Left lung (tissue), 10 donors: Measurements from ENCODE around the gene PRKCD. TPM values are rescaled to one million over a fixed set of nuclear protein-coding genes. Genes with fewer than 3 reads are reported as not detected.
A peak's percentile ranks its signal among the peaks of the same experiment; 100 is the strongest.

Experiments
- ATAC-seq: fragments of 200-7000 bp; cut with Tn5 transposase; one replicate; pipeline ENCODE4 v1.9.1; 2020; ENCODE audit warnings: moderate library complexity
- DNase-seq, 4 donors: peaks; one replicate each; pipeline ENCODE4 v3.0.0-alpha.2; 2013 to 2020
- H3K27ac ChIP-seq, 2 donors: fragments of 200-600 bp; sonication (generic) in 1 of 2; one replicate each; pipeline versions ENCODE4 v1.5.0 to v1.8.0; 2020 to 2021
- H3K27me3 ChIP-seq, 2 donors: fragments of 200-600 bp; sonication (generic) in 1 of 2; one replicate each; pipeline versions ENCODE4 v1.5.0 to v1.8.0; 2020 to 2021
- H3K36me3 ChIP-seq, 2 donors: fragments of 200-600 bp; sonication (generic) in 1 of 2; one replicate each; pipeline versions ENCODE4 v1.5.0 to v1.8.0; 2020 to 2021
- H3K4me1 ChIP-seq, 2 donors: fragments of 200-600 bp; one replicate each; pipeline ENCODE4 v1.8.0; 2021
- H3K4me3 ChIP-seq, 2 donors: fragments of 200-600 bp; sonication (generic) in 1 of 2; one replicate each; pipeline versions ENCODE4 v1.5.0 to v1.8.0; 2020 to 2021; ENCODE audit warnings: mild to moderate bottlenecking in 1 of 2
- H3K9me3 ChIP-seq, 2 donors: fragments of 200-600 bp; sonication (generic) in 1 of 2; one replicate each; pipeline versions ENCODE4 v1.5.0 to v1.8.0; 2020 to 2021
- CTCF ChIP-seq, 2 donors: fragments of 200-600 bp; sonication (generic) in 1 of 2; IDR thresholded peaks; one replicate each; pipeline versions ENCODE4 v1.5.0 to v1.8.0; 2021; ENCODE audit warnings: antibody characterized with exemption in 2 of 2
- intact Hi-C, 2 donors: fragments of 100-400 bp; cut with DNase I; formaldehyde crosslinking; loops; one replicate each; pipeline versions ENCODE4 v1.11.2 to v1.14.2; 2022
- polyA plus RNA-seq, 6 donors: library from polyadenylated mRNA; unstranded; fragments of 120-200 nt; gene quantifications; one replicate each; pipeline ENCODE4 v1.2.1, GENCODE V29; 2013; ENCODE audit not compliant: insufficient read length in 6 of 6
- total RNA-seq, 2 donors: library from RNA; stranded (reverse); fragmentation: NEBNext Ultra II Directional; extraction: Animal tissue kit (Norgen Biotek cat#: 25700); gene quantifications; one replicate each; pipeline ENCODE4 v1.2.1, GENCODE V29; 2021
- donor health status: DM: no; HTN: yes; CAD: no.
- donor health status: DM: no; HTN: no; CAD: no.

Gene PRKCD
- total and polyA plus RNA-seq, 8 donors, result 45.5 to 73.7 (median 53.0) TPM

DNA sequence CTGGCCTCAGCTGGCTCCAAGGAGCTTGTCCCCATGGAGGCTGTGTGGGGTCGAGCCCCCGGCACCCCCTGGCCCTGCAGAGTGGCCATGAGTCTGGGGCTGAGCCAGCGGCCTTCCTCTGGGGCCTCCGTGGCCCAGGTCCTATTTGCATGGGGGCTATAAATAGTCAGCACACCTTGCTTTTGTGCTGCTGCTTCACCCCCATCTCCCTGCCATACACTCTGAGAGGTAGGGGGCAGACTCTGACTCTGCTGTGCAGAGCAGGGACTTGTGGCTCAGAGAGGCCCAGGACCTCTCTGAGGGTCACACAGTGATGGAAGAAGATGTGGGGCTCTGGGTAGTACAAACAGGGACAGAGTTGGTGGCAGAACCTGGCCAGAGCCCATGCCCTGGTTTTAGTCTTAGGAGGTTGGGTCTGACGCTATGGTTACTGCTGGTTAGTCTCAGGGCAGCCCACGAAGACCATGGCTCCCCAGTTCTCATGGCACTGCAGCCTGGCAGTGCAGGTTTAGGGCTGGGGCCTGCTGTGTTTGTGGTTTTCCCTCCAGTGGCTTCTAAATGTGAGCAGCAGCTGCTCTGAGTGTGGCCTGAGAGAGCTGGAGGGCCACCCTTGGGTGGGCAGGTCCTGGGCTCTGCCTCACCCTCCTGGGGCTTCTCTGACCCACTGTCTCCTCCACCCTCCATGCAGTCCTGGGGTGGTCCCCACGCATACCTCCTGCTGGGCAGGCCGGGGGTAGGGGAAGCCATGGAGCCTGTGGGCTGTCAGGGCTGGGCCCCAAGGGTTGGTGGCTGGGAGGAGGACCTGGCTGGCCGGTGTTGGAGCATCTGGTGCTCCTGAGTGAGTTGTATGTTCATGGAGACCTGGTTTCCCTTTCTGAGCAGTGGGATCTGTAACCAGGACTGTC lies 13.6 kb downstream of the PRKCD start:
- H3K4me1 ChIP-seq, result peaks cover 4 to 93% of the 10 kb centered on the region in 2 donors

GRCh38 chr3:53175613-53176540 lies 14.9 kb downstream of the PRKCD start:
- intact Hi-C loops, result no loop called here
- TF ChIP-seq CTCF (IDR thresholded peaks at IDR 0.05), result no peak
- no peaks in the 10 kb centered on the region for H3K27me3 ChIP-seq
- peaks cover 0 to 93% of the 10 kb centered on the region in 2 donors for H3K4me1 ChIP-seq
- H3K36me3 ChIP-seq, result peaks cover 0 to 62% of the 10 kb centered on the region in 2 donors
- no peak overlapping the region for H3K4me3 ChIP-seq
- no peak overlapping the region for H3K27ac ChIP-seq
- no peaks in the 10 kb centered on the region for H3K9me3 ChIP-seq
- DNase-seq (peak in 1 of 4 donors; percentile 70), ATAC-seq (no peak)

More for the DNA sequence above, 13.6 kb downstream of the PRKCD start:
- no peak overlapping the region for H3K27ac ChIP-seq
- no peaks in the 10 kb centered on the region for H3K9me3 ChIP-seq
- intact Hi-C loops, result no loop called here
- peaks cover 0 to 58% of the 10 kb centered on the region in 2 donors for H3K36me3 ChIP-seq
- H3K4me3 ChIP-seq, result no peak overlapping the region
- no peak for ATAC-seq
- no peak for TF ChIP-seq CTCF (IDR thresholded peaks at IDR 0.05)
- no peaks in the 10 kb centered on the region for H3K27me3 ChIP-seq
- DNase-seq, result peak in 1 of 4 donors; percentile 49

GRCh38 chr3:53178246-53178645 lies 17.2 kb downstream of the PRKCD start:
- Histone ChIP-seq H3K36me3 (peaks cover 0 to 84% of the 10 kb centered on the region in 2 donors), H3K4me1 (peaks cover 0 to 73% of the 10 kb centered on the region in 2 donors), H3K4me3 (no peak overlapping the region), H3K27me3 (no peaks in the 10 kb centered on the region), H3K27ac (no peak overlapping the region), H3K9me3 (no peaks in the 10 kb centered on the region)
- no peak for TF ChIP-seq CTCF (IDR thresholded peaks at IDR 0.05)
- intact Hi-C loops, result no loop called here
- DNase-seq (peak in 1 of 4 donors; percentile 73), ATAC-seq (no peak)

- H3K4me1 ChIP-seq, result peaks cover 0 to 61% of the 10 kb centered on the region in 2 donors
- no peak overlapping the region for H3K27ac ChIP-seq
- no peaks in the 10 kb centered on the region for H3K27me3 ChIP-seq
- peaks cover 0 to 84% of the 10 kb centered on the region in 2 donors for H3K36me3 ChIP-seq
- no peak for ATAC-seq
- TF ChIP-seq CTCF (IDR thresholded peaks at IDR 0.05), result no peak
- intact Hi-C loops, result no loop called here
- peak in 1 of 4 donors; percentile 55 for DNase-seq
- no peak overlapping the region for H3K4me3 ChIP-seq
- H3K9me3 ChIP-seq, result no peaks in the 10 kb centered on the region
Observed at GRCh38 chr3:53179580-53179979, 18.6 kb downstream of the PRKCD start.
